Muscle layer of duodenum (tissue), 2 donors: ENCODE results near the gene ASB4.
"Not testable (repeated sequence)": the region's sequence is repeated elsewhere in the genome, so short reads cannot be mapped to it uniquely, and the experiment has no call there.

Experiments used
- H3K27ac ChIP-seq: one replicate; pipeline ENCODE4 v1.7.0; 2013; ENCODE audit warnings: mild to moderate bottlenecking, low read length
- H3K27me3 ChIP-seq: one replicate; pipeline ENCODE4 v1.7.0; 2013; ENCODE audit warnings: low read depth, mild to moderate bottlenecking, control low read depth, low read length
- H3K36me3 ChIP-seq, 2 donors: one replicate each; pipeline ENCODE4 v1.7.0; 2013; ENCODE audit warnings: low read length in 2 of 2, control low read depth in 1 of 2, mild to moderate bottlenecking in 1 of 2; ENCODE audit not compliant: insufficient read depth in 2 of 2, control insufficient read depth in 1 of 2
- H3K4me1 ChIP-seq, 2 donors: one replicate each; pipeline ENCODE4 v1.7.0; 2013; ENCODE audit warnings: low read length in 2 of 2, mild to moderate bottlenecking in 2 of 2, control low read depth in 1 of 2, moderate library complexity in 1 of 2; ENCODE audit not compliant: insufficient read depth in 2 of 2, control insufficient read depth in 1 of 2
- H3K4me3 ChIP-seq, 2 donors: one replicate each; pipeline ENCODE4 v1.7.0; 2013; ENCODE audit warnings: low read length in 2 of 2, low read depth in 1 of 2, mild to moderate bottlenecking in 1 of 2
- H3K9me3 ChIP-seq, 2 donors: one replicate each; pipeline ENCODE4 v1.7.0; 2013; ENCODE audit warnings: low read length in 2 of 2, control low read depth in 1 of 2, mild to moderate bottlenecking in 1 of 2; ENCODE audit not compliant: control insufficient read depth in 1 of 2
- donor health status: healthy.

The ASB4 gene, protein sequence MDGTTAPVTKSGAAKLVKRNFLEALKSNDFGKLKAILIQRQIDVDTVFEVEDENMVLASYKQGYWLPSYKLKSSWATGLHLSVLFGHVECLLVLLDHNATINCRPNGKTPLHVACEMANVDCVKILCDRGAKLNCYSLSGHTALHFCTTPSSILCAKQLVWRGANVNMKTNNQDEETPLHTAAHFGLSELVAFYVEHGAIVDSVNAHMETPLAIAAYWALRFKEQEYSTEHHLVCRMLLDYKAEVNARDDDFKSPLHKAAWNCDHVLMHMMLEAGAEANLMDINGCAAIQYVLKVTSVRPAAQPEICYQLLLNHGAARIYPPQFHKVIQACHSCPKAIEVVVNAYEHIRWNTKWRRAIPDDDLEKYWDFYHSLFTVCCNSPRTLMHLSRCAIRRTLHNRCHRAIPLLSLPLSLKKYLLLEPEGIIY

DNA sequence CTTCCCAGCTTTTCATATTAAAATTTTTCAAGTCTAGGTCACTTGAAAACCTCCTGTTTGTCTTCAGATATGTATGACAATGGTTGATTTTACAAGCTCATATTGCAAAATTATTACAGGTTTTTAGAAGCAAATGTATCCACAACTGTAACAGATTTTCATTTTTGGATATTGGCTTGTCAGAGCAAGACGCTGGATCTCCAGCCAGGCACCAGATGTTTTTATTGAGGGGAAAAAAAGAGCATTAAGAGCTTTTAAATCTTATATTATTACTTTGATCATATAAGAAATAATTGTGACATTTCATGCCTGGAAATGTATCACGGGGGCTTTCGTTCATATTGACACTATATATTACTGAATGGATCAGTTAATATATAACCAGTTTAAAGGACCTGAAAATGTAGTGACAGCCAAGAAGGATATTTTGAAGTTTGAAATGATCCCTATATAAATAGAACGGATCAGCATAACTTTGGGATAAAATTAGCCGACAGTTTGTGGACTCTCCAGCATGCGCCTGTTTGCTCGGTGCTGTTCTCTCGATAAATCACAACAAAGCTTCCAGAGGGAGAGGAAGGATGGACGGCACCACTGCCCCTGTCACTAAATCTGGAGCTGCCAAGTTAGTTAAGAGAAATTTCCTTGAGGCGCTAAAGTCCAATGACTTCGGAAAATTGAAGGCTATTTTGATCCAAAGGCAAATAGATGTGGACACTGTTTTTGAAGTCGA, at the start of gene ASB4:
Gene ASB4 (plus strand): TSS at position 553 of the 733 bp plus-strand sequence. CDS start 29 bp downstream, at position 582.
- H3K27me3 ChIP-seq = no peaks in the 10 kb centered on the region
- no peak within 1 kb of the TSS for H3K27ac ChIP-seq
- no peak within 1 kb of the TSS for H3K4me3 ChIP-seq
- no peaks in the 10 kb centered on the region for H3K4me1 ChIP-seq
- H3K36me3 ChIP-seq = no peaks in the 10 kb centered on the region
- no peaks in the 10 kb centered on the region for H3K9me3 ChIP-seq

DNA sequence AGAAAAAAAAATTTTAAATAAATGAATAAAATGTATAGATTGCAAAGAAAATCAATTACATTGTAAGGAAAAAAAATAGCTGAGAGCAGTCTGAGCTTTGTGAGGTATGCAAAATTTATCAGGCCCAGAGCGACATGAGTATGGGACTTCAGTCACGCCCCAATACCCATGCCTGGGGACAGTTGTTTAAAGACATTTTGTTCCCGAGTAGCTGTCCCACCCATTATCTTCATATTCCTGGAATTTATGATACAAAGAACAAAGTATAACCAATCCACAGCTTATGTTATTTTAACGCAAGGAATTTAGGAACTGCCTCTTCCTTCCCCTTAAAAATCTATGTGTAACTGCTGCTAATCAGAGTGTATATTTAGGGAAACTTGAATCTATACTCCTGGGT, 49.3 kb upstream of the ASB4 start:
- H3K27ac ChIP-seq = no peak overlapping the region
- no peak overlapping the region for H3K4me3 ChIP-seq
- H3K36me3 ChIP-seq = no peaks in the 10 kb centered on the region
- H3K9me3 ChIP-seq = no peaks in the 10 kb centered on the region
- no peaks in the 10 kb centered on the region for H3K27me3 ChIP-seq
- H3K4me1 ChIP-seq = peaks cover 0 to 9% of the 10 kb centered on the region in 2 donors

DNA sequence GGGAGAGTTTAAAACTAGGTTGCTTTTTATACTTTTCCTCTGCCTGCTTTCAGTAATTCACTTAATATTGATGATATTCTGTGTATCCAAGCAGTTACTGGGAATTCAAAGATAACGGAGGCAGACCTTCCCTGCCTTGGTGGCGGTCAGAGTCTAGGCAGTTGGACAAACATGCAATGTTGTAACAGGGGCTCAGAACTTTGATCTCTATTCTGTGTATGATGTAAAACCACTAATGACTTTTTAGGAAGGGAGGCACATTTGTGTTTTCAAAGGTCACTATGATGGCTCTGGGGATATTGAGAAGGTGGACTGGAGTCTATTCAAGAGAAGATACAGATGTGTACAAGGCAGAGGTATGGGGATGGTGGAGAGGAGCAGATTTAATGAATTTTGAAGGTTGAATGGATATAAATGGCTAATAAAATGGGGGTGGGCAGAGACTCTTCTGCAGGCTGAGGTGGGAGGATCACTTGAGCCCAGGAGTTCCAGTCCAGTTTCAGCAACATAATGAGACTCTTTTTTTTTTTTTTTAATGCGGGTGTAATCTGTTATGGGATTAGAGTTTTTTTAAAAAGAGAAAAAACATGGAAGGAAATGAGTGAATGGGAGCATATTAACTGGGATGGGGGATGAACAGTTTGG, 45.2 kb upstream of the ASB4 start:
- H3K9me3 ChIP-seq = no peaks in the 10 kb centered on the region
- H3K27ac ChIP-seq = no peak overlapping the region
- no peak overlapping the region for H3K4me3 ChIP-seq
- H3K36me3 ChIP-seq = no peaks in the 10 kb centered on the region
- H3K27me3 ChIP-seq = no peaks in the 10 kb centered on the region
- H3K4me1 ChIP-seq = no peaks in the 10 kb centered on the region

DNA sequence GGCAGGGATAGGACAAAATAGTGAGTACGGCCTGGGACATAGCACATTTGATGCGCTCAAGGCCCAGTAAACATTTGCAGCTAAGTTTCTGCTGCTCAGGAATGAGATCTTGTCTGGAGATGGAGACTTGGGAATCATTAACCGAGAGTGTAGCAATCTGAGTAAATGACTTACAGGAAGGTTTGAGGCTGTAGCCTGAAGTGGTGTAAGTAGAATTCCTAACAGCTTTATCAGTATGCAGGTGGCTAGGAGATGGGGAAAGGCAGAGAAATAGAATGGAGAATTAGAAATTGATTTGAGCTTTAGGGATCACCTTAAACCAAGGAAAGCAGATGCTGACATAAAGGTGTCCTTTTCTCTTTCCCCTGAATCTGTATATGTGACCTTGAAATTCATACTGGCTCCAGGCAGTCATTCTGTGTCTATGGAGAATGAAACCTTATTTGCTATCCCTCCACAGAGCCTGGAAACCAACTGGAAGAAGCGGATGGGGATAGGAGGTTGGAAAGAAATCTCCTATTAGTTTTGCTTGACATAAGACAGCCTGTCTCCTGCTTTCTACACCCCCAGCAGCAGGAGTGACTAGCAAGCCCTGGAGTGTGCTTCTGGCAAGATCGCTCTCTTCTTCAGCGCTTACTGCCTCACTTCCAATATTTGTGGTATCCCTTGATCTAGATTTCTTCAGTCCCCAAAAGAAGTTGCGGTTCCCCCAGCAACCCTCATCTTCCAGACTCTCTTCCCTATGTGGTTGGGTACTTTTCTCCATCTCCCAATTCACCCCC, 44.5 kb upstream of the ASB4 start:
- Histone ChIP-seq H3K27ac (no peak overlapping the region), H3K36me3 (no peaks in the 10 kb centered on the region), H3K9me3 (no peaks in the 10 kb centered on the region), H3K4me1 (no peaks in the 10 kb centered on the region), H3K27me3 (no peaks in the 10 kb centered on the region), H3K4me3 (no peak overlapping the region)

DNA sequence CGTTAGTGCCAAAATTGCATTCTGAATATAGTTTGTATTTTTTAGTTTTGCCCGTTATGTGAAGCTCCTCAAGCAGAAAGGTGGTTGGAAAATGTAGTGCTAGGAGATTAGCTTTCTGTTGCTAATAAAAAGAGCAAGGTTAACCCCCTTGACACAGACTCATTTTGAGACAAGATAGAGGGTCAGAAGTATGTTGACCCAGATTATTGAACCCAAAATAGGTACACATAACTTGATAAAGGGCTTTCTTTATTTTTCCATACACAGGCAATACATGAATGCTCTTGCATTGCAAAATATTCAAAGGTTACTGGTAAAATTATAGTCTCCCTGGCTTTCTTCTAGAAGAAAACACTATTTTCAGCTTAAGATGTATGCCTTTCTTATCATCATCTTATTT, 40.9 kb upstream of the ASB4 start:
- Histone ChIP-seq H3K36me3 (no peaks in the 10 kb centered on the region), H3K9me3 (no peaks in the 10 kb centered on the region), H3K4me1 (no peaks in the 10 kb centered on the region), H3K27ac (no peak overlapping the region), H3K4me3 (no peak overlapping the region), H3K27me3 (no peaks in the 10 kb centered on the region)

DNA sequence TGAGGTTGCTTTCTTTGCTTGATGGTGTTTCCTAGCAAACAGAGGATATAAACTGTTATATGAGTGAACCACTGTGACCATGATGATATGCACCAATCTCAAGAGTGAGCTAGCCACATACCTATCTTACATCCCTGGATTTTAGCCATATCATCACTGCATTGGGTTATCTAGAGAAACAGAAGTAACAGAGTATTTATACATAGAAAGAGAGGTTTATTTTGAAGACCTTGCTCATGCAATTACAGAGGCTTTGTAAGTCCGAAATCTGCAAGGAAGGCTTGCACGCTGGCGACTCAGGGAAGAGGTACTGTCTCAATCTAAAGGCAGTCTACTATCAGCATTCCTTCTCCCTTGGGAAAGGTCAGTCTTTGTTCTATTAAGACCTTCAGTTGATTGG, 39.1 kb upstream of the ASB4 start:
- Histone ChIP-seq H3K4me3 (no peak overlapping the region), H3K9me3 (no peaks in the 10 kb centered on the region)

DNA sequence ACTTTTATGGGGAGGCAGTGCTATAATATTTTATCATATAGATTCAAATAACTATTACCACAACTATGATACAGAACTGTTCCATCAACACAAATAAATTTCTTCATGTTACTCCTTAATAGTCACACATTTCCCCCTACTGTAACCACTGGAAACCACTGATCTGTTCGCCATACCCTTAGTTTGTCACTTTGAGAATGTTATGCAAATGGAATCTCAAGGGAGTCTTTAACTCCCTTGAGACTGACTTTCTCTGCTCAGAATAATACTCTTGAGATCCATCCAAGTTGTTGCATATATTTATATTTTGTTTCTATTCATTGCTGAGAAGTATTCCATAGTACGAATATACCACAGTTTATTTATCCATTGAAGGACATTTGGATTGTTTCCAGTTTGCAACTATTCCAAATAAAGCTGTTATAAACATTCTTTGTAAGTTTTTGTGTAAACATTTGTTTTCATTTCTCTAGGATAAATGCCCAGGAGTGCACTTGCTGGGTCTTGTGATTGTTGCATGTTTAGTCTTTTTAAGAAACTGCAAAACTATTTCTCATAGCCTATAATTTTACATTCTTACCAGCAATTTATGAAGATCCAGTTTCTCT, 31.2 kb upstream of the ASB4 start:
- no peak overlapping the region for H3K27ac ChIP-seq
- peaks cover 5 to 8% of the 10 kb centered on the region in 2 donors for H3K9me3 ChIP-seq
- H3K27me3 ChIP-seq = no peaks in the 10 kb centered on the region
- H3K4me1 ChIP-seq = no peaks in the 10 kb centered on the region
- H3K36me3 ChIP-seq = no peaks in the 10 kb centered on the region
- no peak overlapping the region for H3K4me3 ChIP-seq

More for the DNA sequence above, 39.1 kb upstream of the ASB4 start:
- Histone ChIP-seq H3K36me3 (no peaks in the 10 kb centered on the region), H3K4me1 (no peaks in the 10 kb centered on the region), H3K27ac (no peak overlapping the region), H3K27me3 (no peaks in the 10 kb centered on the region)

DNA sequence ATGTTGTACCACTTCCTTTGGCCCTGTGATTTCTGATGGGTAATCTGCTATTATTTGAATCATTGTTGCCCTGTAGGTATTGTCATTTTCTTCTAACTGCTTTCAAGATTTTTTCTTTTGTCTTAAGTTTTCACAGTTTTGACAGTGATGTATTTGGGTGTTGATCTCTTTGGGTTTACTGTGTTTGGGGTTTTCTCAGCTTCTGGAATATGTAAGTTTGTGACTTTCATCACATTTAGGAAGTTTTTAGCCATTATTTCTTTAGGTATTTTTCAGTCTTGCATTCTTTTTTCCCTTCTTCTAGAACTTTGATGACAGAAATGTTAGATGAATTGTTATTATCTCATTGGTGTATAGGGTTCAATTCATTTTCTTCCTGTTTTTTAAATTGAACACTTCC, 27.8 kb upstream of the ASB4 start:
- H3K4me3 ChIP-seq = no peak overlapping the region
- no peaks in the 10 kb centered on the region for H3K36me3 ChIP-seq
- no peak overlapping the region for H3K27ac ChIP-seq
- peaks cover 5 to 8% of the 10 kb centered on the region in 2 donors for H3K9me3 ChIP-seq
- H3K27me3 ChIP-seq = no peaks in the 10 kb centered on the region
- no peaks in the 10 kb centered on the region for H3K4me1 ChIP-seq

DNA sequence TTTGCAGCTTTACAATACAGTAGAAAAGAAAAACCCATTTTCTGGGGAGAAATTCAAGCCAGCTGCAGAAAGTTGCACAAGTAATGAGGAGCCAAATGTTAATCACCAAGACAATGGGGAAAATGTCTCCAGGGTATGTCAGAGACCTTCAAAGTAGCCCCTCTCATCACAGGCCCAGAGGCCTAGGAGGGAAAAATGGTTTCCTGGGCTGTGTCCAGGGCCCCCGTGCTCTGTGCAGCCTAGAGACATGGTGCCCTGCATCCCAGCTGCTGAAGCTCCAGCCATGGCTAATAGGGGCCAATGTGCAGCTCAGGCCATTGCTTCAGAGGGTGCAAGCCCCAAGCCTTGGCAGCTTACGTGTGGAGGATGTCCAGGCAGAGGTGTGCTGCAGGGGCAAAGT, 25.1 kb upstream of the ASB4 start:
- not testable (repeated sequence) for H3K36me3 ChIP-seq, H3K4me3 ChIP-seq, H3K9me3 ChIP-seq, H3K27me3 ChIP-seq, H3K4me1 ChIP-seq, H3K27ac ChIP-seq

DNA sequence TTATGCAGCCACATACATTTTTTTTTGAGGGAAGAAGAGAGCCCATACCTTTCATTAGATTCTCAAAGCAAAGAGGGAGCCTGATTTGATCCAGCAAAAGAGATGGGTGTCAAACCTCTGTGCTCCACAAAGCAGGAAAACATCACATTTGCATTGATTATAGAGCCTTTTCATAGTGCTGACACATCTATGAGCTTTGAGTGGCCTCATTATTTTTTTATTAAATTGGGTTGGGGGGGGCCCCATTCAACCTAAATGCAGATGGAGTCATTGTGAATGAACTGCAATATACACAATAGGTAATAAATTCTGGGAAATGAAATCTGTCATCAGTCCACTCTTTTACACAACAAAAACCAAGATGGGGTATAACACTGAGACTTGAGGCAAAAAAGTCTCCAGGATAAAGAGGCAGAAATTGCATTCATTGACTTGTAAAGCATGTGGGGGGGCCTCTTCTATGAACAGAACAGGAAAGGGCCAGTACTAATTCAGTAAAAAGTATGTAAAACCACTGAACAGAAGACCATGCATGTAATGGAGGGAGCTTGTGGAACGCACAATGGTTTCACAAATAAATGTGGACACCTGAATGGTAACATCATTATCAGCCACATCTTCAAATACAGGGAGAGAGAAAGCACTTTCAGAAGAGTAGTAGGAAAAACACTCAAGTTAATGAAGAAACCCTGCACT, 17.7 kb upstream of the ASB4 start:
- Histone ChIP-seq H3K36me3 (no peaks in the 10 kb centered on the region), H3K27ac (no peak overlapping the region), H3K27me3 (no peaks in the 10 kb centered on the region), H3K9me3 (no peaks in the 10 kb centered on the region), H3K4me1 (no peaks in the 10 kb centered on the region), H3K4me3 (no peak overlapping the region)
